ES-I3 (cell line): ENCODE results near the gene INSC.

Experiments used
- H3K36me3 ChIP-seq: 2 replicates; pipeline ENCODE4 v1.6.1; 2013; ENCODE audit warnings: mild to moderate bottlenecking, low read length, control low read depth, moderate library complexity; ENCODE audit not compliant: insufficient read depth
- H3K4me1 ChIP-seq: 2 replicates; pipeline ENCODE4 v1.6.1; 2013; ENCODE audit warnings: mild to moderate bottlenecking, control low read depth, low read length; ENCODE audit not compliant: insufficient read depth
- H3K9ac ChIP-seq: 2 replicates; pipeline ENCODE4 v1.6.1; 2013; ENCODE audit warnings: low read depth, mild to moderate bottlenecking, low read length, moderate library complexity
- H3K9me3 ChIP-seq: 2 replicates; pipeline ENCODE4 v1.6.1; 2013; ENCODE audit warnings: mild to moderate bottlenecking, low read length, moderate library complexity; ENCODE audit not compliant: control insufficient read depth, insufficient read depth

The INSC gene

GRCh38 chr11:15215005-15215404, 100.3 kb downstream of the INSC start:
- Histone ChIP-seq H3K9me3 (no peaks in the 10 kb centered on the region), H3K36me3 (no peaks in the 10 kb centered on the region), H3K9ac (no peak overlapping the region), H3K4me1 (no peaks in the 10 kb centered on the region)

- Histone ChIP-seq H3K9me3 (no peaks in the 10 kb centered on the region), H3K4me1 (no peaks in the 10 kb centered on the region), H3K9ac (no peak overlapping the region), H3K36me3 (no peaks in the 10 kb centered on the region)
These were observed 102.0 kb downstream of the INSC start for GRCh38 chr11:15216678-15217077.

GRCh38 chr11:15217416-15217815, 102.7 kb downstream of the INSC start:
- Histone ChIP-seq H3K36me3 (no peaks in the 10 kb centered on the region), H3K9ac (no peak overlapping the region), H3K9me3 (no peaks in the 10 kb centered on the region), H3K4me1 (no peaks in the 10 kb centered on the region)

GRCh38 chr11:15222777-15223176, 108.1 kb downstream of the INSC start:
- Histone ChIP-seq H3K36me3 (no peaks in the 10 kb centered on the region), H3K4me1 (no peaks in the 10 kb centered on the region), H3K9ac (no peak overlapping the region), H3K9me3 (no peaks in the 10 kb centered on the region)

- H3K4me1 ChIP-seq = no peaks in the 10 kb centered on the region
- no peaks in the 10 kb centered on the region for H3K9me3 ChIP-seq
- no peaks in the 10 kb centered on the region for H3K36me3 ChIP-seq
- no peak overlapping the region for H3K9ac ChIP-seq
These were observed 108.6 kb downstream of the INSC start for GRCh38 chr11:15223318-15223717.

- H3K4me1 ChIP-seq = no peaks in the 10 kb centered on the region
- H3K9ac ChIP-seq = no peak overlapping the region
- no peaks in the 10 kb centered on the region for H3K36me3 ChIP-seq
- H3K9me3 ChIP-seq = no peaks in the 10 kb centered on the region
These were observed 109.7 kb downstream of the INSC start for GRCh38 chr11:15224466-15224865.

GRCh38 chr11:15227011-15227410, 112.3 kb downstream of the INSC start:
- Histone ChIP-seq H3K9me3 (no peaks in the 10 kb centered on the region), H3K4me1 (no peaks in the 10 kb centered on the region), H3K9ac (no peak overlapping the region), H3K36me3 (no peaks in the 10 kb centered on the region)

- H3K36me3 ChIP-seq = no peaks in the 10 kb centered on the region
- no peak overlapping the region for H3K9ac ChIP-seq
- no peaks in the 10 kb centered on the region for H3K4me1 ChIP-seq
- no peaks in the 10 kb centered on the region for H3K9me3 ChIP-seq
These were observed 113.7 kb downstream of the INSC start for GRCh38 chr11:15228331-15228849.

GRCh38 chr11:15229069-15229468, 114.3 kb downstream of the INSC start:
- Histone ChIP-seq H3K4me1 (0 out of 2 replicates have a peak, but pooled peaks cover 3% of the 10 kb centered on the region), H3K36me3 (no peaks in the 10 kb centered on the region), H3K9me3 (no peaks in the 10 kb centered on the region), H3K9ac (no peak overlapping the region)

- Histone ChIP-seq H3K36me3 (no peaks in the 10 kb centered on the region), H3K4me1 (0 out of 2 replicates have a peak, but pooled peaks cover 3% of the 10 kb centered on the region), H3K9me3 (no peaks in the 10 kb centered on the region), H3K9ac (no peak overlapping the region)
These were observed 117.8 kb downstream of the INSC start for GRCh38 chr11:15232496-15232895.

GRCh38 chr11:15233371-15234165, 118.8 kb downstream of the INSC start:
- H3K36me3 ChIP-seq = no peaks in the 10 kb centered on the region
- 0 out of 2 replicates have a peak, but pooled peaks cover 3% of the 10 kb centered on the region for H3K4me1 ChIP-seq
- H3K9me3 ChIP-seq = no peaks in the 10 kb centered on the region
- H3K9ac ChIP-seq = no peak overlapping the region

GRCh38 chr11:15234796-15235195, 120.1 kb downstream of the INSC start:
- Histone ChIP-seq H3K4me1 (0 out of 2 replicates have a peak, but pooled peaks cover 3% of the 10 kb centered on the region), H3K9me3 (no peaks in the 10 kb centered on the region), H3K36me3 (no peaks in the 10 kb centered on the region), H3K9ac (no peak overlapping the region)

GRCh38 chr11:15236559-15236958, 121.8 kb downstream of the INSC start:
- Histone ChIP-seq H3K4me1 (0 out of 2 replicates have a peak, but pooled peaks cover 3% of the 10 kb centered on the region), H3K36me3 (no peaks in the 10 kb centered on the region), H3K9me3 (no peaks in the 10 kb centered on the region), H3K9ac (no peak overlapping the region)

GRCh38 chr11:15238856-15239255, 124.1 kb downstream of the INSC start:
- H3K4me1 ChIP-seq = no peaks in the 10 kb centered on the region
- H3K9ac ChIP-seq = no peak overlapping the region
- no peaks in the 10 kb centered on the region for H3K36me3 ChIP-seq
- no peaks in the 10 kb centered on the region for H3K9me3 ChIP-seq

GRCh38 chr11:15248749-15249148, 134.0 kb downstream of the INSC start:
- H3K36me3 ChIP-seq = no peaks in the 10 kb centered on the region
- H3K4me1 ChIP-seq = no peaks in the 10 kb centered on the region
- H3K9ac ChIP-seq = no peak overlapping the region
- no peaks in the 10 kb centered on the region for H3K9me3 ChIP-seq
